Colonic mucosa (tissue), 4 donors: ENCODE measurements around the gene KIF6. TPM values are rescaled to one million over a fixed set of nuclear protein-coding genes. Genes with fewer than 3 reads are reported as not detected.

Experiments
- DNase-seq: peaks from one replicate; pipeline ENCODE4 v3.0.0-alpha.2; 2020
- H3K27ac ChIP-seq: fragments of 200-600 bp; one replicate; pipeline ENCODE4 v1.8.0; 2021
- H3K27me3 ChIP-seq: fragments of 200-600 bp; one replicate; pipeline ENCODE4 v1.8.0; 2021
- H3K36me3 ChIP-seq: fragments of 200-600 bp; one replicate; pipeline ENCODE4 v1.8.0; 2021
- H3K4me1 ChIP-seq: fragments of 200-600 bp; one replicate; pipeline ENCODE4 v1.8.0; 2021; ENCODE audit warnings: mild to moderate bottlenecking
- H3K4me3 ChIP-seq: fragments of 200-600 bp; one replicate; pipeline ENCODE4 v1.8.0; 2021
- H3K9ac ChIP-seq, 2 donors: one replicate each; pipeline ENCODE4 v1.7.0; 2013; ENCODE audit warnings: control low read depth in 2 of 2, low read depth in 2 of 2, low read length in 2 of 2
- H3K9me3 ChIP-seq: fragments of 200-600 bp; one replicate; pipeline ENCODE4 v1.8.0; 2021
- intact Hi-C: fragments of 100-400 bp; cut with DNase I; formaldehyde crosslinking; loops from one replicate; pipeline ENCODE4 v1.14.1; 2022
- total RNA-seq, 2 donors: library from RNA; stranded (reverse); fragmentation: NEBNext Ultra II Directional in 1 of 2; extraction: Animal tissue kit (Norgen Biotek cat#: 25700) in 1 of 2; gene quantifications; one replicate each; pipeline ENCODE4 v1.2.1, GENCODE V29; 2021
- TF ChIP-seq, protein P1 (sequence below): fragments of 200-600 bp; IDR thresholded peaks from one replicate; pipeline ENCODE4 v1.8.0; 2022; ENCODE audit warnings: antibody characterized with exemption, mild to moderate bottlenecking
- donor health status: healthy.
- donor health status: DM: no; HTN: no; CAD: no.
- donor health status: DM: no; HTN: no; CAD: no.

KIF6 gene
- total RNA-seq, 2 donors from 2014 or later, result 0.08 to 0.17 TPM

DNA sequence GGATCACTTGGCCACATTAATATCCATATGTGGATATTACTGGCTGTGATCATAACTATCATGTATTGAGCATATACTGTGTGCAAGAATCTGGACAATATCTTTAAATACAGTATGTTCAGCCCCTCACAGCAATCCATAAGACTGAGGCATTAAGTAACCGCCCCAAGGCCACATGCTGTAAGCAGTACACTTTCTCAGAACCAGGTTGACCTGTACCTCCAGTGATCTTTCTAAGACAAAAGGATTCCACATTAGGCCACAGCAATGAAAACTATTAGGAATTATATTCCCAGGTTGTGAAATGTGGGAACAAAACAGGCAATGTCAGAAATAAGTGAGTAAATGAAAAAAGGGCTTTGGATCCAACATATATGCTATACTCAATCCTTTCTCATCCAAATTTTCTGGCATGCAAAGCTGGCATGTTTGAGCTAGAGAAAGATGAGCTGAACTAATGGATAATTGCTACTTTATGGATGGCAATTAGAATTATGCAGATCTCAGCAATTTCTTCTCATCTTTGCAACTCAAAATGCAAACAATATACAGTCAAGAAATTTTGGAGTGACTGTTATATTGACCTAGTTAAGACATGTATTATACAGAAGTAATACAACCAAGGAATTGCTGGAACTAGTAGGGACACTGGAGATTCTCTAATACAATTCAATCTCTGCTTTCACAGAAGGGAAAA lies 86.9 kb downstream of the KIF6 start:
- Histone ChIP-seq H3K9ac (no peak overlapping the region), H3K4me3 (no peak overlapping the region), H3K27me3 (no peaks in the 10 kb centered on the region), H3K9me3 (no peaks in the 10 kb centered on the region), H3K27ac (no peak overlapping the region), H3K36me3 (no peaks in the 10 kb centered on the region), H3K4me1 (no peaks in the 10 kb centered on the region)
- intact Hi-C loops, result no loop called here
- no peak for DNase-seq
- TF ChIP-seq, protein P1, sequence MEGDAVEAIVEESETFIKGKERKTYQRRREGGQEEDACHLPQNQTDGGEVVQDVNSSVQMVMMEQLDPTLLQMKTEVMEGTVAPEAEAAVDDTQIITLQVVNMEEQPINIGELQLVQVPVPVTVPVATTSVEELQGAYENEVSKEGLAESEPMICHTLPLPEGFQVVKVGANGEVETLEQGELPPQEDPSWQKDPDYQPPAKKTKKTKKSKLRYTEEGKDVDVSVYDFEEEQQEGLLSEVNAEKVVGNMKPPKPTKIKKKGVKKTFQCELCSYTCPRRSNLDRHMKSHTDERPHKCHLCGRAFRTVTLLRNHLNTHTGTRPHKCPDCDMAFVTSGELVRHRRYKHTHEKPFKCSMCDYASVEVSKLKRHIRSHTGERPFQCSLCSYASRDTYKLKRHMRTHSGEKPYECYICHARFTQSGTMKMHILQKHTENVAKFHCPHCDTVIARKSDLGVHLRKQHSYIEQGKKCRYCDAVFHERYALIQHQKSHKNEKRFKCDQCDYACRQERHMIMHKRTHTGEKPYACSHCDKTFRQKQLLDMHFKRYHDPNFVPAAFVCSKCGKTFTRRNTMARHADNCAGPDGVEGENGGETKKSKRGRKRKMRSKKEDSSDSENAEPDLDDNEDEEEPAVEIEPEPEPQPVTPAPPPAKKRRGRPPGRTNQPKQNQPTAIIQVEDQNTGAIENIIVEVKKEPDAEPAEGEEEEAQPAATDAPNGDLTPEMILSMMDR, result no peak

DNA sequence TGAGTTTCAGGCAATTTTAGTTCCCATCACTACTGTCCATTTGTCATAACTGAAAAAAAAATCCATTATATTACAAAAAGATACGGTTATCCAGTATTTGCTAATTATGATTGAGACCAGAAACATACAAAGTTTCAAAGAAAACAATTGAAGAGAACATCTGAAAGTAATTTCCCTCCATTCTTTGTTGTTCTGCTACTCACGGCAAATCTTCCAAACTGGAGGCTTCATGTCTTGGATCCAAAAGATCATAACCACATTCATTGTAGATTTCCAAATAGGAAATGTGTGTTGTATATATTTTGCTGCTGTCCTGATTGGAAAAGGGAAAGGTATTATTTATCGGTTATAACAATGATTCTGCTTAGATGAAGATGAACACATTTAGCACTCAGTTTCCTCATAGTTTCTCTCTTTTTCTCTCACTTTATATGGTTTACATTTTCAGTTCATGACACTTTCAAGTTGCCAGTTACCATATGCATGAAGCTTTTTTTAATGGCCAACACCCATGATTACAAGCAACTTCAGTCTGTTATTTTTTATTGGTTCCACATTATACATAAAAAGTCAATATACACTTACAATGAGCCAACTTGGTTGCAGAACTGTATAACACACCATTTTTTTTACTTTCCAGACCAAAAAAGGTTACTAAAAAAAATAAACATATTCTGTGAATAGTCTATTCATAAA lies 90.4 kb downstream of the KIF6 start:
- Histone ChIP-seq H3K27me3 (no peaks in the 10 kb centered on the region), H3K4me1 (no peaks in the 10 kb centered on the region), H3K9ac (no peak overlapping the region), H3K27ac (no peak overlapping the region), H3K9me3 (no peaks in the 10 kb centered on the region), H3K4me3 (no peak overlapping the region), H3K36me3 (no peaks in the 10 kb centered on the region)
- TF ChIP-seq, protein P1, result no peak
- DNase-seq, result no peak
- intact Hi-C loops, result no loop called here

DNA sequence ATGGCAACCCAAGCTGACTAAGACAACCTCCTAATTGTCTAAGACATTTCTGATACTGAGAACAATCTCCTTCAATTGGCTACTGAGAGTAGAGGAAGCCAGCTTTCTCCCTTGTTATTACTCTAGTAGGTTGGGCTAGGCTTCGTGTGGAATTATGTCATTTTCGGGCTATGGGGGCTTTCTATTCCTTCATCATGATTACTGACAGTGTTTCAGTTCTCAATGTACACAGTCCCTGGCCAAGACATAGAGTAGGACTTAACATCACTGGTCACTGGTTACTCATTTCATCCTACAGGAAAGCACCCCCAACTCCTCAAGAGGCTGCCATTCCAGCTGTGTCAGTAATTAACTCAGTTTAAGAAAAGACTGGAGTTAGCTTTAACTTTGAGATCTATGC lies 100.0 kb downstream of the KIF6 start:
- DNase-seq, result no peak
- H3K9me3 ChIP-seq, result no peaks in the 10 kb centered on the region
- H3K9ac ChIP-seq, result no peak overlapping the region
- H3K4me1 ChIP-seq, result no peaks in the 10 kb centered on the region
- H3K4me3 ChIP-seq, result no peak overlapping the region
- intact Hi-C loops, result no loop called here
- no peak overlapping the region for H3K27ac ChIP-seq
- TF ChIP-seq, protein P1, result no peak
- no peaks in the 10 kb centered on the region for H3K27me3 ChIP-seq
- no peaks in the 10 kb centered on the region for H3K36me3 ChIP-seq

DNA sequence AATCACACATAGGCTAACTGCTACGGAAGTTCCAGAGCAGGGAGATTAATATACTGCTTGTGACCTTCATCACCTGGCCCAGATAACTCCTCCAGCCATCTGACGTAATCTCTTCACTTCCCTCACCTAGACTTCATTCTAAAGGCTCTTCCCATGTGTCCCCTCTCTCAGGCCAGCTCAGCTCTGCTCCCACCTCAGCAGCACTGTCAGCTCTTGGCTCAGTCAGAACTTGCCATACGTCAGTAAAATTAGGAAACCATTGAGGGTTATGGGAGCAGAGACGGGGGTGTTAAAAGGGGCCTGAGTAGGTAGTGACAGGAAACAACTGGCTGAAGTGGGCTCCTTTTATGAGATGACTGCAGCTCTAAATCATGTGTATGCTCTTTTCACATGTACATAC lies 101.5 kb downstream of the KIF6 start:
- no peaks in the 10 kb centered on the region for H3K27me3 ChIP-seq
- TF ChIP-seq, protein P1, result no peak
- no peak overlapping the region for H3K27ac ChIP-seq
- DNase-seq, result no peak
- H3K36me3 ChIP-seq, result no peaks in the 10 kb centered on the region
- no peaks in the 10 kb centered on the region for H3K9me3 ChIP-seq
- H3K4me1 ChIP-seq, result no peaks in the 10 kb centered on the region
- H3K9ac ChIP-seq, result no peak overlapping the region
- intact Hi-C loops, result no loop called here
- no peak overlapping the region for H3K4me3 ChIP-seq

DNA sequence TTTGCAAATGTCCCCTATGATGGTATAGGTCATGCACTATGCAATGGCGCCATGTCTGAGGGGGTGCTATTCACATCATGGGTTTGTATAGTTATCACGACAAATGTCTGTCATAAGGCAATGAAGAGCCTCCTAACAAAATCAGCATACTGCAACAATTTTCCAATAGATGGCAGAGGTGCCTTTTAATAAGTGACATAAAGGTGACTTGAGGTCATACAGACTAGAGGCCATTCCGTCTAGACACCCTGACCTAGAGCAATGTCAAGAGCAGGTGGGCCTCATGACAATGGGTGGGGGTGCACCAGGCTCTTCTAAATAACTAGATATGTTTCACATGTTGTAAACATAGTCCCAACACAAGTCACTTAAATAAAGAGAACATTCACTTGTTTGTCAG lies 107.7 kb downstream of the KIF6 start:
- DNase-seq, result no peak
- TF ChIP-seq, protein P1, result no peak
- Histone ChIP-seq H3K27ac (no peak overlapping the region), H3K4me1 (no peaks in the 10 kb centered on the region), H3K4me3 (no peak overlapping the region), H3K36me3 (no peaks in the 10 kb centered on the region), H3K9ac (no peak overlapping the region), H3K9me3 (no peaks in the 10 kb centered on the region), H3K27me3 (no peaks in the 10 kb centered on the region)
- intact Hi-C loops, result no loop called here
